ENCODE measurements around the gene P2RY14.
A peak's percentile ranks its signal among the peaks of the same experiment; 100 is the strongest.
"Not testable (repeated sequence)": the region's sequence is repeated elsewhere in the genome, so short reads cannot be mapped to it uniquely, and the experiment has no call there.

Gene P2RY14

GRCh38 chr3:151259664-151260063 is 18.7 kb downstream of the P2RY14 start:
- no peak for DNase-seq (ENCODE audit: low spot score)

GRCh38 chr3:151256749-151257148 is 21.6 kb downstream of the P2RY14 start:
- no peak for DNase-seq (ENCODE audit: low spot score)

GRCh38 chr3:151248772-151249337 is 29.5 kb downstream of the P2RY14 start:
- no peak for DNase-seq (ENCODE audit: low spot score)

GRCh38 chr3:151242006-151242405 is 36.3 kb downstream of the P2RY14 start:
- not testable (repeated sequence) for DNase-seq (ENCODE audit: low spot score)

GRCh38 chr3:151236736-151237135 is 41.6 kb downstream of the P2RY14 start:
- DNase-seq (ENCODE audit: low spot score) = no peak

- DNase-seq (ENCODE audit: low spot score) = no peak
These were observed 42.0 kb downstream of the P2RY14 start for GRCh38 chr3:151236316-151236715.

GRCh38 chr3:151234825-151235224 is 43.5 kb downstream of the P2RY14 start:
- DNase-seq (ENCODE audit: low spot score) = no peak

- no peak for DNase-seq (ENCODE audit: low spot score)
These were observed 45.4 kb downstream of the P2RY14 start for GRCh38 chr3:151232991-151233390.

GRCh38 chr3:151232403-151232802 is 45.9 kb downstream of the P2RY14 start:
- not testable (repeated sequence) for DNase-seq (ENCODE audit: low spot score)

GRCh38 chr3:151230646-151231045 is 47.7 kb downstream of the P2RY14 start:
- no peak for DNase-seq (ENCODE audit: low spot score)

GRCh38 chr3:151228666-151229040 is 49.7 kb downstream of the P2RY14 start:
- peak; percentile 72 for DNase-seq (ENCODE audit: low spot score)

GRCh38 chr3:151227807-151228665 is 50.3 kb downstream of the P2RY14 start:
- DNase-seq (ENCODE audit: low spot score) = peak; percentile 81

GRCh38 chr3:151227266-151227806 is 51.0 kb downstream of the P2RY14 start:
- DNase-seq (ENCODE audit: low spot score) = no peak

GRCh38 chr3:151226825-151227224 is 51.5 kb downstream of the P2RY14 start:
- no peak for DNase-seq (ENCODE audit: low spot score)

- DNase-seq (ENCODE audit: low spot score) = peak; percentile 36
These were observed 52.2 kb downstream of the P2RY14 start for GRCh38 chr3:151226088-151226563.

GRCh38 chr3:151225040-151225975 is 53.0 kb downstream of the P2RY14 start:
- no peak for DNase-seq (ENCODE audit: low spot score)

GRCh38 chr3:151224268-151224866 is 54.0 kb downstream of the P2RY14 start:
- no peak for DNase-seq (ENCODE audit: low spot score)

GRCh38 chr3:151219056-151219455 is 59.3 kb downstream of the P2RY14 start:
- DNase-seq (ENCODE audit: low spot score) = peak; percentile 56

GRCh38 chr3:151218136-151218535 is 60.2 kb downstream of the P2RY14 start:
- DNase-seq (ENCODE audit: low spot score) = no peak

GRCh38 chr3:151216641-151217607 is 61.4 kb downstream of the P2RY14 start:
- peak; percentile 50 for DNase-seq (ENCODE audit: low spot score)

Measured in GM03348 (cell line).